Endodermal cell (in vitro differentiated cells): Measurements from ENCODE around the gene TIE1. TPM values are rescaled to one million over a fixed set of nuclear protein-coding genes. Genes with fewer than 3 reads are reported as not detected.
A peak's percentile ranks its signal among the peaks of the same experiment; 100 is the strongest.

ENCODE experiments used
- DNase-seq: peaks from one replicate; pipeline ENCODE4 v3.0.0-alpha.2; 2017
- H3K27ac ChIP-seq: 2 replicates; pipeline ENCODE4 v1.5.1; 2013; ENCODE audit warnings: mild to moderate bottlenecking, low read depth, low read length, moderate library complexity
- H3K27me3 ChIP-seq: 2 replicates; pipeline ENCODE4 v1.6.1; 2013; ENCODE audit warnings: mild to moderate bottlenecking, low read length, moderate library complexity; ENCODE audit not compliant: insufficient read depth, control insufficient read depth, poor library complexity, severe bottlenecking
- H3K36me3 ChIP-seq: 2 replicates; pipeline ENCODE4 v1.7.0; 2013; ENCODE audit warnings: mild to moderate bottlenecking, low read length, moderate library complexity; ENCODE audit not compliant: control insufficient read depth, insufficient read depth
- H3K4me1 ChIP-seq: one replicate; pipeline ENCODE4 v1.7.0; 2013; ENCODE audit warnings: low read length; ENCODE audit not compliant: control insufficient read depth, insufficient read depth
- H3K4me3 ChIP-seq: 2 replicates; pipeline ENCODE4 v1.5.1; 2013; ENCODE audit warnings: mild to moderate bottlenecking, low read length, moderate library complexity
- H3K9ac ChIP-seq: 2 replicates; pipeline ENCODE4 v1.6.1; 2013; ENCODE audit warnings: mild to moderate bottlenecking, low read length, moderate library complexity; ENCODE audit not compliant: poor library complexity, severe bottlenecking; ENCODE audit errors: extremely low read depth
- H3K9me3 ChIP-seq: 2 replicates; pipeline ENCODE4 v1.6.1; 2013; ENCODE audit warnings: mild to moderate bottlenecking, low read length, moderate library complexity; ENCODE audit not compliant: control insufficient read depth
- H3K27ac Mint-ChIP-seq: 2 replicates; pipeline ENCODE4 v1.8.0; 2020; ENCODE audit warnings: mixed read lengths
- H3K27me3 Mint-ChIP-seq: 2 replicates; pipeline ENCODE4 v1.8.0; 2021; ENCODE audit warnings: mild to moderate bottlenecking, mixed read lengths; ENCODE audit not compliant: insufficient read depth
- H3K36me3 Mint-ChIP-seq: 2 replicates; pipeline ENCODE4 v1.8.0; 2020; ENCODE audit warnings: low read depth, mixed read lengths
- H3K4me1 Mint-ChIP-seq: 2 replicates; pipeline ENCODE4 v1.8.0; 2020; ENCODE audit warnings: mixed read lengths
- H3K4me3 Mint-ChIP-seq: 2 replicates; pipeline ENCODE4 v1.8.0; 2020; ENCODE audit warnings: mild to moderate bottlenecking, moderate library complexity, mixed read lengths
- H3K9me3 Mint-ChIP-seq: 2 replicates; pipeline ENCODE4 v1.8.0; 2020; ENCODE audit warnings: mild to moderate bottlenecking, mixed read lengths
- CTCF ChIP-seq: fragments of 200-600 bp; sonication (generic); conservative IDR thresholded peaks from 2 replicates; pipeline ENCODE4 v1.5.0; 2021; ENCODE audit warnings: antibody characterized with exemption, mild to moderate bottlenecking
- WGBS, 2 experiments: methylation state at CpG; one replicate each; pipeline versions ENCODE4 v1.1.5 to v1.1.7; 2013; ENCODE audit warnings: missing lambda C conversion rate in 2 of 2, mixed read lengths in 1 of 2; ENCODE audit not compliant: insufficient coverage in 1 of 2, insufficient read length in 1 of 2; 5-methylcytosine and 5-hydroxymethylcytosine counted together
- total RNA-seq, 2 donors: library from RNA; stranded (reverse); fragmentation: NEBNext Ultra II Directional in 1 of 2; extraction: Animal tissue kit (Norgen Biotek cat#: 25700) in 1 of 2; gene quantifications; 2 replicates in 1 of 2; 3 replicates in 1 of 2; pipeline ENCODE4 v1.2.1, GENCODE V29; 2021

Gene TIE1
- total RNA-seq, 2 donors from 2014 or later = 0.40 to 0.99 TPM

GRCh38 chr1:43322506-43322905 is 21.7 kb downstream of the TIE1 start:
- no peak overlapping the region for H3K27ac ChIP-seq
- Mint-ChIP-seq H3K4me1 (peaks cover 18% of the 10 kb centered on the region), H3K36me3 (no peaks in the 10 kb centered on the region), H3K27ac (no peak overlapping the region), H3K4me3 (no peak overlapping the region), H3K9me3 (peaks cover 24% of the 10 kb centered on the region), H3K27me3 (no peaks in the 10 kb centered on the region)
- no peak for TF ChIP-seq CTCF
- H3K9ac ChIP-seq = no peak overlapping the region
- no peaks in the 10 kb centered on the region for H3K4me1 ChIP-seq
- H3K36me3 ChIP-seq = no peaks in the 10 kb centered on the region
- WGBS, 2 experiments = 96 to 100% methylated on average over 5 of the region's 5 CpGs
- DNase-seq = peak; percentile 17
- H3K9me3 ChIP-seq = peaks cover 22% of the 10 kb centered on the region
- H3K27me3 ChIP-seq = no peaks in the 10 kb centered on the region
- no peak overlapping the region for H3K4me3 ChIP-seq

DNA sequence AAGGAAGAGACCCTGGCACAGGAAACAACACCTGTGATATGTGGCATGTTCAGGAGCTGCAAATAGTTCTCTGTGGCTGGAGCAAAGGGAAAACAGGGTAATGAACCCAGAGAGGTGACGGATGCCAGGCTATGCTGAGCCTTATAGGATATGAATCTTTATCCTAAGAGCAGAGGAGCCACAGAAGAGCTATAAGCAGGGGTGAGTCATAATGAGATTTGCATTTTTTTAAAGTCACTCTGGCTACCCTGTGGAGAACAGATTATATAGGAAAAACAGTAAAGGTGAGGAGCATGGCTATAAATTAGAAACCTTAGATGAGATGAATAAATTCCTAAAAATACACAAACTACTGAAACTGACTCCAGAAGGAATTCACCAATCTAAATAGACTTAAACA is 24.0 kb downstream of the TIE1 start:
- H3K4me1 Mint-ChIP-seq = peaks cover 14% of the 10 kb centered on the region
- Histone ChIP-seq H3K27me3 (no peaks in the 10 kb centered on the region), H3K9me3 (peaks cover 33% of the 10 kb centered on the region), H3K9ac (no peak overlapping the region), H3K4me3 (no peak overlapping the region), H3K27ac (no peak overlapping the region), H3K4me1 (no peaks in the 10 kb centered on the region), H3K36me3 (no peaks in the 10 kb centered on the region)
- H3K27me3 Mint-ChIP-seq = no peaks in the 10 kb centered on the region
- DNase-seq = no peak
- H3K9me3 Mint-ChIP-seq = peaks cover 35% of the 10 kb centered on the region
- H3K36me3 Mint-ChIP-seq = no peaks in the 10 kb centered on the region
- H3K27ac Mint-ChIP-seq = no peak overlapping the region
- no peak for TF ChIP-seq CTCF
- WGBS, 2 experiments = 89 to 100% methylated on average over 1 of the region's 1 CpG
- no peak overlapping the region for H3K4me3 Mint-ChIP-seq

DNA sequence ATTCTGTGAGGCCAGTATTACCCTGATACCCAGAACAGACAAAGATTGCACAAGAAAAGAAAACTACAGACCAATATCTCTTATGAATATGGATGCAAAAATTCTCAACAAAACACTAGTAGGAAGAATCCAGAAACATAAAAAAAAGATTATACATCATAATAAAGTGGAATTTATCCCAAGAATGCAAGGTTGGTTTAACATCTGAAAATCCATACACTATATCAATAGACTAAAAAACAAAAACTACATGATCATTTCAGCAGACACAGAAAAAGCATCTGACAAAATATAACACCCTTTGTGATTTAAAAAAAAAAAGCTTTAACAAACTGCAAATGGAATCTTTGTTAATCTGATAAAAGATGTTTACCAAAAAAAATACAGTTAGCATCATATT is 24.6 kb downstream of the TIE1 start:
- TF ChIP-seq CTCF = no peak
- H3K27me3 Mint-ChIP-seq = no peaks in the 10 kb centered on the region
- no peaks in the 10 kb centered on the region for H3K36me3 ChIP-seq
- no peaks in the 10 kb centered on the region for H3K27me3 ChIP-seq
- H3K4me3 Mint-ChIP-seq = no peak overlapping the region
- no peaks in the 10 kb centered on the region for H3K4me1 ChIP-seq
- H3K9ac ChIP-seq = no peak overlapping the region
- peaks cover 35% of the 10 kb centered on the region for H3K9me3 Mint-ChIP-seq
- no peak overlapping the region for H3K27ac Mint-ChIP-seq
- no peak for DNase-seq
- no peaks in the 10 kb centered on the region for H3K36me3 Mint-ChIP-seq
- H3K27ac ChIP-seq = no peak overlapping the region
- peaks cover 18% of the 10 kb centered on the region for H3K4me1 Mint-ChIP-seq
- H3K4me3 ChIP-seq = no peak overlapping the region
- peaks cover 33% of the 10 kb centered on the region for H3K9me3 ChIP-seq
